A549 (cell line): Measurements from ENCODE around the gene NTNG1.

ENCODE experiments used
- CEBPB ChIP-seq, 2 experiments: fragments of >200 bp in 1 of 2; sonication (Bioruptor Twin) in 1 of 2; formaldehyde crosslinking in 1 of 2; IDR thresholded peaks; 2 replicates each; pipeline ENCODE4 v1.6.1; 2012 to 2016
- CTCF ChIP-seq: fragments of >200 bp; sonication (Bioruptor Twin); formaldehyde crosslinking; IDR thresholded peaks from 3 replicates; pipeline ENCODE4 v1.5.1; 2016
- EP300 ChIP-seq, 2 experiments: fragments of >200 bp; sonication (Bioruptor Twin); formaldehyde crosslinking; IDR thresholded peaks; 2 replicates in 1 of 2; 3 replicates in 1 of 2; pipeline ENCODE4 v1.6.1; 2016 to 2017
- JUNB ChIP-seq: fragments of >200 bp; sonication (Bioruptor Twin); formaldehyde crosslinking; IDR thresholded peaks from 2 replicates; pipeline ENCODE4 v1.6.1; 2016
- MAFK ChIP-seq: fragments of 450-650 bp; IDR thresholded peaks from 2 replicates; pipeline ENCODE4 v1.6.1; 2014; ENCODE audit not compliant: partially characterized antibody
- MAX ChIP-seq: IDR thresholded peaks from 2 replicates; pipeline ENCODE4 v1.6.1; 2012
- NPAS2 ChIP-seq: fragments of 250-450 bp; sonication (Bioruptor Pico); IDR thresholded peaks from 2 replicates; pipeline ENCODE4 v1.8.0; 2022; ENCODE audit warnings: mild to moderate bottlenecking, moderate library complexity, borderline replicate concordance
- NR3C1 ChIP-seq: fragments of >200 bp; sonication (Bioruptor Twin); formaldehyde crosslinking; IDR thresholded peaks from 3 replicates; pipeline ENCODE4 v1.6.1; 2017
- POLR2A ChIP-seq: IDR thresholded peaks from 2 replicates; pipeline ENCODE4 v1.6.1; 2012; ENCODE audit warnings: mild to moderate bottlenecking, low read length
- RFX5 ChIP-seq: fragments of 450-650 bp; IDR thresholded peaks from 2 replicates; pipeline ENCODE4 v1.7.1; 2014; ENCODE audit warnings: antibody characterized with exemption, mild to moderate bottlenecking, moderate library complexity
- SMC3 ChIP-seq: fragments of >200 bp; sonication (Bioruptor Twin); formaldehyde crosslinking; IDR thresholded peaks from 3 replicates; pipeline ENCODE4 v1.6.1; 2018; ENCODE audit warnings: inconsistent platforms
- TF ChIP-seq, protein P1 (sequence below): IDR thresholded peaks from 2 replicates; pipeline ENCODE4 v1.6.1; 2012
- TF ChIP-seq, protein P2 (sequence below): fragments of 200-600 bp; sonication (generic); IDR thresholded peaks from 2 replicates; pipeline ENCODE4 v1.6.1; 2016; ENCODE audit warnings: antibody characterized with exemption, mild to moderate bottlenecking, moderate library complexity

DNA sequence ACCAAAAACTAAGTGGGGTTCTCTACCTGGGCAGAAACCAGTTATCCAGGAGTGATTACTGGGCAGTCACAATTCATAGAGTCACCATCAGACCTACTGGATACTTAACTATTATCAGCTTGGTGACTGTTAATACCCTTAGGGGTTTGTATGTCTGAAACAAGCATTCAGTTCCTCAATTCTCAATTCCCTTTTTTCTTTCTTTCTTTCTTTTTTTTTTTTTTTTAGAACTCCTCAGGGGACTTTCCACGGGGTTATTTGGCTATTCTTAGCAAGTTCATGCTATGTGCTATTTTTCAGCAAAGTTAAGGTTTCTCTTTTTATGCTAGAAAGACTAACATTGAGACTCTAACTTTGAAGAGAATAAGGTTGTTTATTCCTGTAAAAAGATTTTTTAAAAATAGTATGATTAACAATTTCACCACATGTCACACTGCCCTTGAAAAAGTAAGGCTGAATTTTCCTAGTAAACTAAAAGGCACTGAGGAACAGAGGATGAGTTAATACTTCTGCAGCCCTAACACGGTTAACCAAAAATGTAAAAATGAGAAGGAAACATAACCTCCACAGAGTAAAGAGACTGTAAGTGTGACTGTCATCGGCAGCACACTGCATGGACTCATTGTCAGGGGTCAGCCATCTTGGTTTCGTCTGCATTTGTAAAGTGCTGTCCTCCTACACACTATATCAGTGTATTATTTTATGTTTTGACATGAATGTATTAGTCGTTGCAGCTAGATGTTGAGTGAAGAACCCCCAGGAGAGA, 310.2 kb downstream of the NTNG1 start:
- TF ChIP-seq CTCF (no peak), NR3C1 (no peak), SMC3 (no peak), MAFK (no peak), MAX (no peak), EP300 (IDR thresholded peaks at IDR 0.05) (no peak), CEBPB (IDR thresholded peaks at IDR 0.05) (no peak), POLR2A (no peak), JUNB (no peak), NPAS2 (no peak), RFX5 (no peak)
- TF ChIP-seq, protein P1, sequence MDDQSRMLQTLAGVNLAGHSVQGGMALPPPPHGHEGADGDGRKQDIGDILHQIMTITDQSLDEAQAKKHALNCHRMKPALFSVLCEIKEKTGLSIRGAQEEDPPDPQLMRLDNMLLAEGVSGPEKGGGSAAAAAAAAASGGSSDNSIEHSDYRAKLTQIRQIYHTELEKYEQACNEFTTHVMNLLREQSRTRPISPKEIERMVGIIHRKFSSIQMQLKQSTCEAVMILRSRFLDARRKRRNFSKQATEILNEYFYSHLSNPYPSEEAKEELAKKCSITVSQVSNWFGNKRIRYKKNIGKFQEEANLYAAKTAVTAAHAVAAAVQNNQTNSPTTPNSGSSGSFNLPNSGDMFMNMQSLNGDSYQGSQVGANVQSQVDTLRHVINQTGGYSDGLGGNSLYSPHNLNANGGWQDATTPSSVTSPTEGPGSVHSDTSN = no peak
- TF ChIP-seq, protein P2, sequence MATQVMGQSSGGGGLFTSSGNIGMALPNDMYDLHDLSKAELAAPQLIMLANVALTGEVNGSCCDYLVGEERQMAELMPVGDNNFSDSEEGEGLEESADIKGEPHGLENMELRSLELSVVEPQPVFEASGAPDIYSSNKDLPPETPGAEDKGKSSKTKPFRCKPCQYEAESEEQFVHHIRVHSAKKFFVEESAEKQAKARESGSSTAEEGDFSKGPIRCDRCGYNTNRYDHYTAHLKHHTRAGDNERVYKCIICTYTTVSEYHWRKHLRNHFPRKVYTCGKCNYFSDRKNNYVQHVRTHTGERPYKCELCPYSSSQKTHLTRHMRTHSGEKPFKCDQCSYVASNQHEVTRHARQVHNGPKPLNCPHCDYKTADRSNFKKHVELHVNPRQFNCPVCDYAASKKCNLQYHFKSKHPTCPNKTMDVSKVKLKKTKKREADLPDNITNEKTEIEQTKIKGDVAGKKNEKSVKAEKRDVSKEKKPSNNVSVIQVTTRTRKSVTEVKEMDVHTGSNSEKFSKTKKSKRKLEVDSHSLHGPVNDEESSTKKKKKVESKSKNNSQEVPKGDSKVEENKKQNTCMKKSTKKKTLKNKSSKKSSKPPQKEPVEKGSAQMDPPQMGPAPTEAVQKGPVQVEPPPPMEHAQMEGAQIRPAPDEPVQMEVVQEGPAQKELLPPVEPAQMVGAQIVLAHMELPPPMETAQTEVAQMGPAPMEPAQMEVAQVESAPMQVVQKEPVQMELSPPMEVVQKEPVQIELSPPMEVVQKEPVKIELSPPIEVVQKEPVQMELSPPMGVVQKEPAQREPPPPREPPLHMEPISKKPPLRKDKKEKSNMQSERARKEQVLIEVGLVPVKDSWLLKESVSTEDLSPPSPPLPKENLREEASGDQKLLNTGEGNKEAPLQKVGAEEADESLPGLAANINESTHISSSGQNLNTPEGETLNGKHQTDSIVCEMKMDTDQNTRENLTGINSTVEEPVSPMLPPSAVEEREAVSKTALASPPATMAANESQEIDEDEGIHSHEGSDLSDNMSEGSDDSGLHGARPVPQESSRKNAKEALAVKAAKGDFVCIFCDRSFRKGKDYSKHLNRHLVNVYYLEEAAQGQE = no peak
